NCI-H2081 treated with DMSO at 0.1 percent for 48 hours (cell line): ENCODE measurements around the gene DLL3.
A peak's percentile ranks its signal among the peaks of the same experiment; 100 is the strongest.
"Not testable (repeated sequence)": the region's sequence is repeated elsewhere in the genome, so short reads cannot be mapped to it uniquely, and the experiment has no call there.

ENCODE experiments used
- DNase-seq: peaks from one replicate; lab custom pipeline; 2025; lab: John Stamatoyannopoulos, UW

Gene DLL3

DNA sequence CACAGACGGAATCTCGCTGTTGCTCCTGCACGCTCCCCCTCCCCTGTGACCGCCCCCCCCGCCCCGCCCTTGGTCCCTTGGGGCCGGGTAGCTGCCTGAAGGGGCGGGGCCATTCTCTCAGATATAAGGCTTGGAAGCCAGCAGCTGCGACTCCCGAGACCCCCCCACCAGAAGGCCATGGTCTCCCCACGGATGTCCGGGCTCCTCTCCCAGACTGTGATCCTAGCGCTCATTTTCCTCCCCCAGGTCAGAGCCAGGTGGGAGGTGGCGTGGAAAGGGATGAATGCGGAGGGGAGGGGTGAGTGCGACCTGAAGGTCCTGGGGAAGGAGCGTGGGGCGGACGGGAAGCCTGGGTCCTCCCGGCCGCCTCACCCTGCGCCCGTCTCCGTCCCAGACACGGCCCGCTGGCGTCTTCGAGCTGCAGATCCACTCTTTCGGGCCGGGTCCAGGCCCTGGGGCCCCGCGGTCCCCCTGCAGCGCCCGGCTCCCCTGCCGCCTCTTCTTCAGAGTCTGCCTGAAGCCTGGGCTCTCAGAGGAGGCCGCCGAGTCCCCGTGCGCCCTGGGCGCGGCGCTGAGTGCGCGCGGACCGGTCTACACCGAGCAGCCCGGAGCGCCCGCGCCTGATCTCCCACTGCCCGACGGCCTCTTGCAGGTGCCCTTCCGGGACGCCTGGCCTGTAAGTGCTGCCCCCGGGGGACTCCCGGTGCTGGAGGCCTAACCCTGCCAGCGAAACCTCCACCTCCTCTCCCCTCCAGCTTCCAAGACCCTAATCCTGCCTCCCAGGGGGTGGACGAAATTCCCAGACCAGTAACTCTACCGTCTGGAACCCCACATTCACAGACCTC, at the start of gene DLL3:
DLL3 (plus strand) TSS at position 150 of the 845 bp plus-strand sequence; CDS start at position 178, 28 bp downstream.
- no peak for DNase-seq

GRCh38 chr19:39449116-39449797, 49.5 kb upstream of the DLL3 start:
- DNase-seq = no peak

- not testable (repeated sequence) for DNase-seq
Measured at GRCh38 chr19:39451257-39451656, 47.5 kb upstream of the DLL3 start.

- no peak for DNase-seq
Measured at GRCh38 chr19:39463403-39463802, 35.3 kb upstream of the DLL3 start.

GRCh38 chr19:39465956-39466747, 32.6 kb upstream of the DLL3 start:
- no peak for DNase-seq

- no peak for DNase-seq
Measured at GRCh38 chr19:39467941-39468340, 30.8 kb upstream of the DLL3 start.

GRCh38 chr19:39469036-39469435, 29.7 kb upstream of the DLL3 start:
- no peak for DNase-seq

- no peak for DNase-seq
Measured at GRCh38 chr19:39469567-39469966, 29.2 kb upstream of the DLL3 start.

DNA sequence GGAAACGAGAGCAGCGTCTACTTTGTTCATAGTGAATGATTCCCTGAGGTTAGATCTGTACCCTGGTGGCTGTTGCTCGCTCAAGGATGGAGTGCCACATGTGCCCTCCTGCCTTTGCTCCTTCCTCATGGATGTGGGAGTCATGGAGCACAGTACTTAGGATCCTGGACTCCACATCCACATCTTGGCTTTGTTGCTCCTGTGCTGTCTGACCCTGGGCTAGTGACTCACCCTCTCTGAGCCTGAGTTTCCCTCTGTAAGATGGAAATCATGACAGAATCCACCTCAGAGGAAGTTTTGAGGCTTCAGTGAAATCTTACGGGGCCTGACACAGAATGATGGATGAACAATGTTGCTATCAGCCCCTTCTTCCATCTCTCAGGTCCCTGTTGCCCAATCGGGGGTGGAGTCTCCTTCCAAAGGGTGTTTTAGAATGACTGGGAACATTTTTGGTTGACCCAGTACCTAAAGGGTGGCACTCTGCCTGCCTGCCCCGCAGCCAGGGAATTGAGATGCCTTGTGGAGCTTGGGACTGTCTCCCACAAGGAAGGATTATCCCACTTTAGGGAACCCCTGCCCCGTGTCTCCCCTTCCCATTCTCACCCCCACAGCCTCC, 27.9 kb upstream of the DLL3 start:
- no peak for DNase-seq

DNA sequence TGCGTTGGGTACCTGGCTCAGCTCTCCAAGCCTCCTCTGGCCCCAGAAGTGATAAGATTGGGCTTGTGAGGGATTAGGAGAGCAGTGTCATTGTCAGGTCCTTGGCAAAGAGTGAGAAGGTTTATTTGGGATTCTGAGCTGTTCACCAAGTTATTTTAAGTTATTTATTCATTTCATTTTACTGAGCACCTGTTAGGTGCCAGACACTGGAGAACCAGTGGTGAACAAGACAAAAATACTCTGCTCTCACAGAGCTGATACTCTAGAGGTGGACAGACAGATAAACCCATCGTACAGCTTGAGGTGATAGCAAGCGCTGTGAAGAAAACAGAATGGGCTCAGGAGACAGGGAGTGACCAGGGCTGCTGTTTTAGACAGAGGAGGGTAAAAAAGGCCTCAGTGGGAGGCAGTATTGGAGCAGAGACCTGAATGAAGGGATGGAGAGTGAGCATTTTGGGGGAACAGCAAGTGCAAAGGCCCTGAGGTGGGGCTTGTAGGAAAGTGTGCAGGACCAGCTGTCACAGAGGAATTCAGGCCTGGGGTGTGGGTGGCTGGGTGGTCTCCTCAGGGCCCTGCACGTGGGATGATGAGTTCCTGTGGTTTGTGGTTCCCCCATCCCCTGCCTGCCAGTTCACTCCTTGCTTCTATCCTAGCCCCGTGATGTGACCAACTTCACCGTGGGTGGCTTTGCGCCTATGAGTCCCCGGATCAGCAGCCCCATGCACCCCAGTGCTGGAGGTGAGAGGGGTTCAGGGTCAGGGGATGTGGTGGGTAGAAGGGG, 26.8 kb upstream of the DLL3 start:
- DNase-seq = no peak

DNA sequence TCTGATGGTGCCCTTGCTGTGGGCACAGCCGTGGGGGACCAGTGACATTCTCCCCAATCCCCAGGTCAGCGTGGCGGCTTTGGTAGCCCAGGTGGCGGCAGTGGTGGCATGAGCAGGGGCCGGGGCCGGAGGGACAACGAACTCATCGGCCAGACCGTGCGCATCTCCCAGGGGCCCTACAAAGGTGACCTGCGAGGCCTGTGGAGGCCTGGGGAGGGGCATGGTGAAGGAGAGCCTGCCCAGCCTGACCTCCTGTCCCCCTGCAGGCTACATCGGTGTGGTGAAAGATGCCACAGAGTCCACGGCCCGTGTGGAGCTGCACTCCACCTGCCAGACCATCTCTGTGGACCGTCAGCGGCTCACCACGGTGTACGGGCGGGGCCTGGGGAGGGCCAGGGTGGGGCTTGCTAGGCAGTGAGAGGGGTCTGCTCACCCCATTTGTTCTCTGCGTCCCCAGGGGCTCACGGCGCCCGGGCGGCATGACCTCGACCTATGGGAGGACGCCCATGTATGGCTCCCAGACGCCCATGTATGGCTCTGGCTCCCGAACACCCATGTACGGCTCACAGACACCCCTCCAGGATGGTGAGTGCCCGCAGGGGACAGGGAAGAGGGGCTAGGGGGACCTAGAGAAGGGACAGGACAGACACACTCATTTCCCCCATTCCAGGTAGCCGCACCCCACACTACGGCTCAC, 25.9 kb upstream of the DLL3 start:
- no peak for DNase-seq

DNA sequence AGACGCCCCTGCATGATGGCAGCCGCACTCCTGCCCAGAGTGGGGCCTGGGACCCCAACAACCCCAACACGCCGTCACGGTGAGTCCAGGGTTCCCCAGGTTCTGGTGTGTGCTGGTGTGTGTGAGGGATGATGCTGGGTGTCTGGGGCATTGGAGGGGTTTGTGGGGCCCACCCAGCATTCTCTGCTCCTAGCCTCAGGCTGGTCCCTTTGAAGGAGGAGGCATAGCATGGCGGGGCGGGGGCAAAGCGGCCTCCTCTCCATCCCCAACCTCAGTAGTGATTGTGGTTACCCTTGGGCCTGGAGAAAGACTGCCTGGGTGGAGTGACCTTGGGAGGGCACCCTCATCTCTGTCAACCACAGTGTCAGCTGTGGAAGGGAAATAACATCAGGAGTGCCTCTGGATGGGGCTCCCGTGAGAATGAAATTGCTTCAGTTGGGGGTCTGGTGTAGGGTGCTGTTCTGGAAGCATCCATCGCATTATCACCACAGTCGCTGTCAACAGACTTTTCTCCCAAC, 25.2 kb upstream of the DLL3 start:
- DNase-seq = no peak

DNA sequence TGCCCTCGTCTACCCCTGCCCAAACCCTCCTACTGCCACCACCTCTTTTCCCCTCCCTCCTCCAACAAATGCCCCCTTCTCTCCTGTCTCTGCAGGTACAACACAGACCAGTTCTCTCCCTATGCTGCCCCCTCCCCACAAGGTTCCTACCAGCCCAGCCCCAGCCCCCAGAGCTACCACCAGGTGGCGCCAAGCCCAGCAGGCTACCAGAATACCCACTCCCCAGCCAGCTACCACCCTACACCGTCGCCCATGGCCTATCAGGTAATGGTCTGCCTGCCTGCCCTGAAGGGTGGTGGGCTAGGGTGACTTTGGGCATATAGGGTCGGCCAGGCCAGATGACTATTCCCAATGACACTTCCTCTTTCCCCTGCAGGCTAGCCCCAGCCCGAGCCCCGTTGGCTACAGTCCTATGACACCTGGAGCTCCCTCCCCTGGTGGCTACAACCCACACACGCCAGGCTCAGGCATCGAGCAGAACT, 24.6 kb upstream of the DLL3 start:
- DNase-seq = no peak

DNA sequence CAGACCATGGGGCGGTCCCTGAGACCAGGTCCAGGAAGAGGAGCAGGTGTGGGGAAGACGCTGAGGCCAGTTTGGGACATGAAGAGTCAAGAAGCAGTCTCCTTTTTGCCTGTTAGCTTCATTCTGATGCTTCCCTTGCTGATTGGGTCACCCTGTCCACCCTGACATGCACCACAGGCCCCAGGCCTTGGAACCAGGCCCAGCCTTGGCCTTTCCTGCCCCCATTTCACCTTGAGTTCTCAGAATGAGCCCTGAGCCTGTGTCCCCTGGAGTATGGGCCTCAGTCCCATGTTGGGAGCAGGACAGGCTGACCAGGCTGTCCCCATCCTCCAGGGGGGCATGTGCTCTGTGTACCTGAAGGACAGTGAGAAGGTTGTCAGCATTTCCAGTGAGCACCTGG, 23.0 kb upstream of the DLL3 start:
- DNase-seq = no peak

DNA sequence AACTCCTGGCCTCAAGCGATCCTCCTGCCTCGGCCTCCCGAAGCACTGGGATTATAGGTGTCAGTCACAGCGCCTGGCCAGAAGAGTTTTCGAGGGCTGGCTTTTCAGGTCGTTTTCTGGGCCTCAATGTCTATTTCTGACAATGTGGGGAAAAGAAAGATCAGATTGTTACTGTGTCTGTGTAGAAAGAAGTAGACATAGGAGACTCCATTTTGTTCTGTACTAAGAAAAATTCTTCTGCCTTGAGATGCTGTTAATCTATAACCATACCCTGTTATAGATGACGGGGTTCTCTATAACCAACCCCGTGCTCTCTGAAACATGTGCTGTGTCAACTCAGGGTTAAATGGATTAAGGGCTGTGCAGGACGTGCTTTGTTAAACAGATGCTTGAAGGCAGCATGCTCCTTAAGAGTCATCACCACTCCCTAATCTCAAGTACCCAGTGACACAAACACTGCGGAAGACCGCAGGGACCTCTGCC, 19.4 kb upstream of the DLL3 start:
- DNase-seq = not testable (repeated sequence)

- no peak for DNase-seq
Measured at GRCh38 chr19:39479916-39480315, 18.8 kb upstream of the DLL3 start.

GRCh38 chr19:39480337-39481228, 18.2 kb upstream of the DLL3 start, which contains the start of gene TIMM50:
TIMM50 (plus strand) TSS chr19:39480838; CDS start chr19:39480854, 16 bp downstream.
- peak; percentile 58 for DNase-seq

- no peak for DNase-seq
Measured at GRCh38 chr19:39481229-39481545, 17.6 kb upstream of the DLL3 start.

DNA sequence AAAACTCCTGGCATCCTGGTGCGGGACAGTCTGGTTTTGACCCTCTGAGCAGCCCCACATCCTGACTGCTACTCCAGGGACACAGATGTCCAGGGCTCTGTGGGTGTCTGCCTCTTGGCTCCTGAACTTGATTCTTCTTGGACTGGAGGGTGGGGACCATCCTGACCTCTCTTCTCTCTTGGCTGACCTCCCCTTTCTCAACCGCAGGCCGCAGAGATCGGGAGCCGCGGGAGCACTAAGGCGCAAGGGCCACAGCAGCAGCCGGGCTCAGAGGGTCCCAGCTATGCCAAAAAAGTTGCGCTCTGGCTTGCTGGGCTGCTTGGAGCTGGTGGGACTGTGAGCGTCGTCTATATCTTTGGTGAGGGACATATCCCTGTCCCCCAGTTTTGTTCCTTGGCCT, 17.1 kb upstream of the DLL3 start:
- no peak for DNase-seq
